HCT116 (cell line): Measurements from ENCODE around the gene DARS1.

Experiments
- CBX3 ChIP-seq: IDR thresholded peaks from 2 replicates; pipeline ENCODE4 v1.6.1; 2012; ENCODE audit warnings: low read depth
- CEBPB ChIP-seq: IDR thresholded peaks from 2 replicates; pipeline ENCODE4 v1.6.1; 2012; ENCODE audit warnings: low read depth
- CTCF ChIP-seq, 3 experiments: fragments of 200-600 bp in 1 of 3; sonication (generic) in 1 of 3; IDR thresholded peaks in 2 of 3; conservative IDR thresholded peaks in 1 of 3; 2 replicates each; pipeline ENCODE4 v1.5.1; 2012 to 2017; ENCODE audit warnings: low read depth in 2 of 3, low read length in 2 of 3, antibody characterized with exemption in 1 of 3, borderline replicate concordance in 1 of 3, control low read depth in 1 of 3, mild to moderate bottlenecking in 1 of 3, mixed read lengths in 1 of 3, mixed run types in 1 of 3, moderate library complexity in 1 of 3; ENCODE audit not compliant: insufficient read depth in 1 of 3
- EZH2 ChIP-seq: fragments of 200-600 bp; sonication (generic); IDR thresholded peaks from 2 replicates; pipeline ENCODE4 v1.6.1; 2017; ENCODE audit warnings: antibody characterized with exemption, mixed run types
- EZH2phosphoT487 ChIP-seq: fragments of 200-600 bp; IDR thresholded peaks from 2 replicates; pipeline ENCODE4 v1.6.1; 2018; ENCODE audit warnings: antibody characterized with exemption, borderline replicate concordance
- POLR2AphosphoS5 ChIP-seq: IDR thresholded peaks from 2 replicates; pipeline ENCODE4 v1.6.1; 2011; ENCODE audit warnings: mild to moderate bottlenecking, low read depth, low read length, moderate library complexity
- RAD21 ChIP-seq: IDR thresholded peaks from 2 replicates; pipeline ENCODE4 v1.6.1; 2012; ENCODE audit warnings: low read depth, mild to moderate bottlenecking
- SIN3A ChIP-seq: IDR thresholded peaks from 2 replicates; pipeline ENCODE4 v1.6.1; 2012; ENCODE audit warnings: low read depth
- SP1 ChIP-seq: IDR thresholded peaks from 2 replicates; pipeline ENCODE4 v1.6.1; 2012; ENCODE audit warnings: low read depth
- ZBTB33 ChIP-seq: IDR thresholded peaks from 2 replicates; pipeline ENCODE4 v1.6.1; 2011; ENCODE audit warnings: mild to moderate bottlenecking, low read length, moderate library complexity; ENCODE audit not compliant: insufficient replicate concordance; ENCODE audit errors: extremely low read depth
- ZNF274 ChIP-seq: fragments of 200-500 bp; sonication (Bioruptor generic); IDR thresholded peaks from 2 replicates; pipeline ENCODE4 v1.6.1; 2014; ENCODE audit warnings: mild to moderate bottlenecking, low read depth, low read length, inconsistent platforms
- TF ChIP-seq, protein P1 (sequence below): IDR thresholded peaks from 2 replicates; pipeline ENCODE4 v1.6.1; 2012

DNA sequence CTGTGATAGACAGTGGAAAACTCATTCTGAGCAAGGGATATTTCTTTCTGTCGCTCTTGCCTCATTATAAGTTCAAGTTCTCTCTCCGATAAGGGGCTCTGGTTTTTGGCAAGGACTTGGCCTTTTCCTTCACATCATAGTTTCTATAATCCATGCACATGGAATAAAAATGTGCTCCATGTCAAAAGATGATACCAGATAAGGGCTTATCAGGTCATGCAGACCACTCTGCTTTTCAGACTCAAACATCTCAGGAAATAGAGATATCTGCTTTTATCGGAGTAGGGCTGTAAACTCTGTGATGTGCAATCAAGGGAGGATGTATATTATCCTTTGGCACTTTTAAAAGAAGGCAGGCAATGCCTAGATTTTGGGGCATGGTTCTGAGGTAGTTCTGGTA is 45.0 kb upstream of the DARS1 start:
- no peak for TF ChIP-seq CTCF (IDR thresholded peaks at IDR 0.05 in 2 of 3, conservative IDR thresholded peaks at IDR 0.05 in 1 of 3; ENCODE audit: borderline replicate concordance in 1 of 3, insufficient read depth in 1 of 3, low read depth in 2 of 3, low read length in 2 of 3)
- no peak for TF ChIP-seq ZNF274
- TF ChIP-seq SP1: no peak
- no peak for TF ChIP-seq EZH2phosphoT487
- TF ChIP-seq CBX3: no peak
- no peak for TF ChIP-seq SIN3A
- no peak for TF ChIP-seq POLR2AphosphoS5
- no peak for TF ChIP-seq RAD21
- TF ChIP-seq ZBTB33: no peak
- TF ChIP-seq EZH2: no peak
- TF ChIP-seq, protein P1, sequence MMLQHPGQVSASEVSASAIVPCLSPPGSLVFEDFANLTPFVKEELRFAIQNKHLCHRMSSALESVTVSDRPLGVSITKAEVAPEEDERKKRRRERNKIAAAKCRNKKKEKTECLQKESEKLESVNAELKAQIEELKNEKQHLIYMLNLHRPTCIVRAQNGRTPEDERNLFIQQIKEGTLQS: no peak
- no peak for TF ChIP-seq CEBPB
